ENCODE measurements around the gene CENPX.
"Not testable (repeated sequence)": the region's sequence is repeated elsewhere in the genome, so short reads cannot be mapped to it uniquely, and the experiment has no call there.

GRCh38 chr17:81981511-81981910, 41.2 kb downstream of the CENPX start:
- not testable (repeated sequence) for TF ChIP-seq CTCF, POLR2A (IDR thresholded peaks at IDR 0.05)

Measured in body of pancreas (tissue), 4 donors.